ENCODE results near the gene AGO4.

Gene AGO4

GRCh38 chr1:35807614-35808449 is at the start of gene AGO4:
Gene AGO4, plus strand, starts transcription at chr1:35808016. Its CDS starts 401 bp downstream, at chr1:35808417.
- DNase-seq (ENCODE audit: low read depth): peak; percentile 49
- H3K4me3 ChIP-seq (replicated peaks; ENCODE audit: low read depth, low read length): peak within 1 kb of the TSS; percentile 76
- TF ChIP-seq CTCF (IDR thresholded peaks at IDR 0.05; ENCODE audit: low read length, missing control alignments): no peak

- no peak for DNase-seq (ENCODE audit: low read depth)
- no peak overlapping the region for H3K4me3 ChIP-seq (replicated peaks; ENCODE audit: low read depth, low read length)
- TF ChIP-seq CTCF (IDR thresholded peaks at IDR 0.05; ENCODE audit: low read length, missing control alignments): no peak
These were observed 45.7 kb upstream of the AGO4 start for GRCh38 chr1:35762141-35762540.

- H3K4me3 ChIP-seq (replicated peaks; ENCODE audit: low read depth, low read length): no peak overlapping the region
- peak; percentile 7 for DNase-seq (ENCODE audit: low read depth)
- no peak for TF ChIP-seq CTCF (IDR thresholded peaks at IDR 0.05; ENCODE audit: low read length, missing control alignments)
These were observed 44.6 kb upstream of the AGO4 start for GRCh38 chr1:35763201-35763600.

- no peak overlapping the region for H3K4me3 ChIP-seq (replicated peaks; ENCODE audit: low read depth, low read length)
- no peak for TF ChIP-seq CTCF (IDR thresholded peaks at IDR 0.05; ENCODE audit: low read length, missing control alignments)
- no peak for DNase-seq (ENCODE audit: low read depth)
These were observed 43.5 kb upstream of the AGO4 start for GRCh38 chr1:35764283-35764682.

- H3K4me3 ChIP-seq (replicated peaks; ENCODE audit: low read depth, low read length): peak overlapping the region; percentile 78
- peak; percentile 4 for DNase-seq (ENCODE audit: low read depth)
- TF ChIP-seq CTCF (IDR thresholded peaks at IDR 0.05; ENCODE audit: low read length, missing control alignments): no peak
These were observed 39.2 kb upstream of the AGO4 start for GRCh38 chr1:35768350-35769187.

GRCh38 chr1:35769188-35769758 is 38.5 kb upstream of the AGO4 start:
- peak; percentile 83 for DNase-seq (ENCODE audit: low read depth)
- TF ChIP-seq CTCF (IDR thresholded peaks at IDR 0.05; ENCODE audit: low read length, missing control alignments): peak; percentile 12
- H3K4me3 ChIP-seq (replicated peaks; ENCODE audit: low read depth, low read length): peak overlapping the region; percentile 78

Data from fibroblast of pulmonary artery (primary cell).